Measurements from ENCODE around the gene DAZAP1.
A peak's percentile ranks its signal among the peaks of the same experiment; 100 is the strongest.

The DAZAP1 gene

DNA sequence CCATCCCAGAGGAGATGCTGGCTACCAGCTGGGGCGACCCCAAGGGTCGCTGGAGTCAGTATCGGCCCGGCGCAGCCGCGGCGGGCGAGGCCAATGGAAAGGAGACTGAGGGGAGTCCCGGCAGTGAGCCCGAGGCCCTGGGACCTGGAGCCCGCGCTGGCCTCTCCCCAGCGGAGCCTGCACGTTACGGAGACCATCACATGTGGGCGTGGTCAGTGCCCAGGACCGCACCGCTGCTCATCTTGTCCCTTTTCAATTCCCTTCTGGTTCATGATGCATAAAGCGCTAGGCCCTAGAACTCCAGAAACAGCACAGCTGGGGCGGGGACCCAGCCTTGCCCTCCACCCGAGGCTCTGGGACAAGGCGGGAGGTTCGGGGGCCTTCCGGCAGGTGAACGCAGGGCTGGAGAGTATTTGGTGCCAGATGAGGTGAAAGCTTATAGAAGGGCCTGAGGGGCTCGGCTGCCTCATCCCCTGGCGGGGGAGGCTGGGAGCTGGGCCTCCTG, 63.7 kb downstream of the DAZAP1 start:
- peak overlapping the region; percentile 86 for H3K27ac ChIP-seq

GRCh38 chr19:1471515-1472160, 64.3 kb downstream of the DAZAP1 start:
- TF ChIP-seq, protein P1, sequence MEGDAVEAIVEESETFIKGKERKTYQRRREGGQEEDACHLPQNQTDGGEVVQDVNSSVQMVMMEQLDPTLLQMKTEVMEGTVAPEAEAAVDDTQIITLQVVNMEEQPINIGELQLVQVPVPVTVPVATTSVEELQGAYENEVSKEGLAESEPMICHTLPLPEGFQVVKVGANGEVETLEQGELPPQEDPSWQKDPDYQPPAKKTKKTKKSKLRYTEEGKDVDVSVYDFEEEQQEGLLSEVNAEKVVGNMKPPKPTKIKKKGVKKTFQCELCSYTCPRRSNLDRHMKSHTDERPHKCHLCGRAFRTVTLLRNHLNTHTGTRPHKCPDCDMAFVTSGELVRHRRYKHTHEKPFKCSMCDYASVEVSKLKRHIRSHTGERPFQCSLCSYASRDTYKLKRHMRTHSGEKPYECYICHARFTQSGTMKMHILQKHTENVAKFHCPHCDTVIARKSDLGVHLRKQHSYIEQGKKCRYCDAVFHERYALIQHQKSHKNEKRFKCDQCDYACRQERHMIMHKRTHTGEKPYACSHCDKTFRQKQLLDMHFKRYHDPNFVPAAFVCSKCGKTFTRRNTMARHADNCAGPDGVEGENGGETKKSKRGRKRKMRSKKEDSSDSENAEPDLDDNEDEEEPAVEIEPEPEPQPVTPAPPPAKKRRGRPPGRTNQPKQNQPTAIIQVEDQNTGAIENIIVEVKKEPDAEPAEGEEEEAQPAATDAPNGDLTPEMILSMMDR (IDR thresholded peaks at IDR 0.05): no peak; the same call in 1 of the 2 replicates
- peak overlapping the region; percentile 86 for H3K27ac ChIP-seq

More for the DNA sequence above, 63.7 kb downstream of the DAZAP1 start:
- TF ChIP-seq, protein P1 (IDR thresholded peaks at IDR 0.05): no peak
- no peak for TF ChIP-seq ZFX (IDR thresholded peaks at IDR 0.05; ENCODE audit: borderline replicate concordance)

DNA sequence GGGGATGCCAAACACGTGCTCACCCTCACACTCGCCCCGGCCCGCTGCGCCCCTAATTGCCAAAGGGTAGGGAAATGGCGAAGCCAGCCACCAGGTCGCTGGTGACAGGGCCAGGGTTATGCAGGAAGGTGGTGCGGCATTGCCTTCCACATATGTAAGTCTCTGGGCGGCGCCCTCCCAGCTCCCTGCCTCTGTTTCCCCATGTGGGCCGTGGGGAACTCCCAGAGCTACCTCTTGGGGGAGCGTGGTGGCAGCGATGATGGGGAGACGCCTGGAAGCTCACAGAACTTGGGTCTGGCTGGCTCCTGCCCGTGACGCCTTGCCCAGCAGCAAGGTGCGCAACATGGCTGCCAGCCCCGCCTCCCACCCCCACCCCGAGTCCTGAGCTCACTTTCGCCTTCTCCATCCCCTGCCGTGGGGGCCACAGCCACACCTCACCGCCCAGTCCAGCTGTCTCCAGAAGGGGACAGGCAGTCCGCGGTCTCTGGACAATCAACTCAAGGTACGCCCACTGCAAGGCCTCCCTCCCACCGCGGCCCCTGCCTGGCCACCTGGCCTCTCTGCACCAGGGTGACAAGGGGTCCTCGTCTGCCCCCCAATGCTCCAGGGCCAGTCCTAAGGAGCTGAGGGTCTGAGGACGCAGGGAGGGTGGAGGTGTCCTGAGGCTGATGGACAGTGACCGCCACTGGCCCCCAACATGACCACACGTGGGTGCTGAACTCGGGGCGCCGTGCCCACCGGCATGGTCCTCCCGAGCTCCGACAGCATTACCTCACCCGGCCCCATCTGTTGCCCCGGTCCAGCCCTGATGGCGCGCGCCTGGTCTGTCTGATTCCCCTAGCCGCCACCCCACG, 65.1 kb downstream of the DAZAP1 start:
- TF ChIP-seq, protein P1 (IDR thresholded peaks at IDR 0.05): no peak
- no peak for TF ChIP-seq ZFX (IDR thresholded peaks at IDR 0.05; ENCODE audit: borderline replicate concordance)
- no peak overlapping the region for H3K27ac ChIP-seq

DNA sequence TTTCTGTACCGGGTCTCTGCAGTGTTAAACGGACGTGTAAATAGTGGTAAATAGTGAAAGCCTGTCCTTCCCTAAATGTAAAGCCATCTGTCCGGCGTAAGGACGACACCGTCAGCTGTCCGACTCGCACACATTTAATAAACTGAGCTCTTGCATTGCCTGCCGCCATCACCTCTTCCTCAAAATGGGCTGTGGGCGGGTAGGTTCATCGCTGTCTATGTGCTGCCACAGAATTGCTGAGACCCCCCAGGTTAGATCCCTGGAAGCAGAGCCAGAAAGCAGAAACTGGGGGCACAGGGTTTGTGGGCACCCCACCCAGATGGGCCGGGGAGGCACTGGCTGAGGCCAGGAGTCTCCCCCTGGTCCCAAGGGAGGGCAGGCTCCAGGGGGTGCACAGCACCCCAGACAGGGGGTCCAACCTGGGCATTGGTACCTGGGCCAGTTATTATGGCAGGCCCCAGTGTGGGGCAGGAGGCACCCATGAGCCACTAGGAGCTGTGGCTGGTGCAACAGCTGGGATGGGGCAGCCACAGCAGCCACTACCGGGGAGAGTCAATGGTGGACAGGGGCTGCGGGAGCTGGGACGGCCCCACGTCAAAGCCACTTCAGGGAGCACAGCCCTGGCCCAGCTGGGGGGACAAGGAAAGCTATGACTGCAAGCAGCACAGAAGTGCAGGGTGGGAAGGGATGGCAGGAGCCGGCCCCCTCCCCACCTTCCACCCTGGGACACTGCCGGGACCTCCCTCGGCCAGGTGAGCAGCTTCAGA, 65.9 kb downstream of the DAZAP1 start:
- H3K27ac ChIP-seq: no peak overlapping the region
- TF ChIP-seq, protein P1 (IDR thresholded peaks at IDR 0.05): no peak
- no peak for TF ChIP-seq ZFX (IDR thresholded peaks at IDR 0.05; ENCODE audit: borderline replicate concordance)

- no peak overlapping the region for H3K27ac ChIP-seq
- TF ChIP-seq ZFX (IDR thresholded peaks at IDR 0.05; ENCODE audit: borderline replicate concordance): no peak
- TF ChIP-seq, protein P1 (IDR thresholded peaks at IDR 0.05): no peak
Measured at GRCh38 chr19:1474011-1474764, 66.8 kb downstream of the DAZAP1 start.

DNA sequence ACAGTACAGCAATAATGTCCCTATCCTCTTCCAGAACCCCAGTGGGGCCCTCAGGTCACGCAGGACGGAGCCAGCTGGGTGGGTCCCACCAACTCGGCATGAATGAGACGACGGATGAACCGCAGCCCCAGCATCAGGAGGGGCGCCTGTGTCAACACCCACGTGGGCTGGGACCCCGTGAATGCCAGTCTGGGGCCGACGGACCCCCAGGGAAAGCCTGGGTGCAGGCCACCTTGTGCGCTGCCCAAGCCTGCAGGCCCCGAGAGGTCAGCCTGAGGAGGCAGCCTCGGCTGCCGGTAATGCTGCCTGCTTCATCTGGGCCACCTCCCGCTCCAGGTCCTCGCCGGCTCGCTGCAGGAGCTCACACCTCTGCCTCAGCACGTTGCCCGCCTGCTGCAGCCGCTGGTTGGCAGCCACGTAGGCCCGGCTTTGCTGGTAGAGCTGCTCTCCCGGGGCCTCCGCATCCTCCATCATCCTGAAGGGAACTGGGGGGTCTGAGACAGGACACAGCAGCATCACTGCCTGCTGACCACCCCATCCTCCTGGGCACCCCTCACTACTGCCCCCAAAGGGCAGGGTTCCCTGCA, 67.5 kb downstream of the DAZAP1 start:
- TF ChIP-seq, protein P1 (IDR thresholded peaks at IDR 0.05): no peak
- TF ChIP-seq ZFX (IDR thresholded peaks at IDR 0.05; ENCODE audit: borderline replicate concordance): no peak
- no peak overlapping the region for H3K27ac ChIP-seq

All from 22Rv1 (cell line).